HG02588 (cell line): ENCODE data around the gene CSNK2A1.

Experiments used
- ATAC-seq: cut with Tn5 transposase; IDR thresholded peaks from one replicate; pipeline ENCODE4 v1.9.1; 2021; ENCODE audit warnings: mild to moderate bottlenecking, moderate library complexity; ENCODE audit not compliant: unreplicated experiment

Gene CSNK2A1

DNA sequence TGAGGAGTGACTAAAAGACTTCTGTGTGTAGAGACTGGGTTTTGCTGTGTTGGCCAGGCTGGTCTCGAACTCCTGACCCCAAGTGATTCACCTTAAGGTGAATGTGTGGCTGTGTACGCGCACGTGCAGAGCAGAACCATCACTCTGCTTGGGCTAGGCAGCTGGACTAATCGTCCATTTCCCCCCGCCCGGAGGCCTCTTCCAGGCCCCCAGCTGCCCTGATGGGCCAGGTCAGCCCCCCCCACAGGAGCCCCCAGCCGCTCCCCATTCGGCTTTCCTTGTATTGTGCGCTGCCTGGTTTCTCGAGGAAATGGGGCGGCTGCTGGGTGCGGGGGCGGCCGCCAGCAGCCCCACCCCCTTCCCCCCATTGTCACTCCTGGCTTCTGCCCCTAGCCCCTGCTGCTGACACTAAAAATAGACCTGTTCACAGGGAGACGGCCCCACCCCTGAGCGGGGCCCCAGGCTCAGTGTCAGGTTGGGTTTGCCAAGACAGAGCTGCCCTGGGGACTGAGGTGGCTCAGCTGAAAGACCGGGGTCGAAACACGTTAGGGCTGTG, 24.6 kb upstream of the CSNK2A1 start:
- ATAC-seq: no peak

GRCh38 chr20:564192-564591, 20.6 kb upstream of the CSNK2A1 start:
- no peak for ATAC-seq

DNA sequence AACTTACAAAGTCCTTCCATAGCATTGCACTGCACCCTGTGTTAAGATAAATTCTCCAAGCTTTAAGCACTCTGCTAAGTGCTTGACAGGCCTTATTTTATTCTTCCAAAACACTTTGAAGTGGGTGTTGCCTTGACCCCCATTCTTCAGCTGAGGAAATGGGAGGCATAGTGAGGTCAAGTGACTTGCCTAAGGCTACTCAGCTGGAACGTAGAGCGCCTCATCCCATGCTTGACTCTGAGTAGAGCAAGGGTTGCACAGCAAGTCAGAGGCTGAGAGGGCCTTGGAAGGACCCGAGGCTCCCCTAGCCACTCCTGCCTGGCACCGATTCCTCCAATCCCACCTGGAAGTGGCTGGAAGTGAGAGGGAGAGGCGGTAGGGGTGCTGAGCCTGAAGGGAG, 19.6 kb upstream of the CSNK2A1 start:
- no peak for ATAC-seq

- ATAC-seq: no peak
Observed at GRCh38 chr20:562232-562897, 18.8 kb upstream of the CSNK2A1 start.

- no peak for ATAC-seq
Observed at GRCh38 chr20:561437-562231, 18.0 kb upstream of the CSNK2A1 start.

DNA sequence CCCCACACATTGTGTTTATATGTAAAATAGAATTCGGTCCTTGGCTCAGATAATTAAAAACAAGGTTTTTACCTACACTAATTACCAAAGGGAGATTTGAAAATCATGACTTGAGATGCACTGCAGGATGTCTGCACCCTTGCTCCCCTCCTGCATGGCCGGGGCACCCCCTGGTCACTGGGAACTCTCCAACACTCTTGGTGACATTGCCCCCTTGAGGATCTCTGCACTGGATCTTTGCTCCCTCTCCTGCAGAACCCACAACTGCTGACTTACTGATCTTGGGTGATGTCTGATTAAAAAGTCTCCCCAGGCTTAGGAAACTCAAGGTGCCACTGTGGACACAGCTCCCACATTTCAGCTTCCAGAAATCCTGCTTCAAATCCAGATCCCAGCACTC, 17.1 kb upstream of the CSNK2A1 start:
- ATAC-seq: no peak

GRCh38 chr20:558117-558516, 14.5 kb upstream of the CSNK2A1 start:
- no peak for ATAC-seq

DNA sequence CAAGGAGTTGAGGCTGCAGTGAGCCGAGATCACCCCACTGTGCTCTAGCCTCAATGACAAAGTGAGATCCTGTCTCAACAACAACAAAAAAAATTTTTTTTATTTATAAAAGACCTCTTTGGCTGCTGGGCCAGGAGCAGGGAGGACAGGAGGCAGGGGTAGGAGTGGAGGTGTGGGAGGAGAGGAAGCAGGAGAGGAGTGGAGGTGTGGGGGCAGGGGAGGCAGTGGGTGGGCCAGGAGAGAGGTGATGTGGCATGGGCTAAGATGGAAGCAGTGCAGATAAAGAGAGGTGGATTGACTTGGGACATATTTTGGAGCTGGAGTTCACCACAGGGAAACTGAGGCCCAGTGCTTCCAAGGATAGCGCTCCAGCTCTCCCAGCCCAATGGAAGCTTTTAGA, 13.4 kb upstream of the CSNK2A1 start:
- no peak for ATAC-seq

DNA sequence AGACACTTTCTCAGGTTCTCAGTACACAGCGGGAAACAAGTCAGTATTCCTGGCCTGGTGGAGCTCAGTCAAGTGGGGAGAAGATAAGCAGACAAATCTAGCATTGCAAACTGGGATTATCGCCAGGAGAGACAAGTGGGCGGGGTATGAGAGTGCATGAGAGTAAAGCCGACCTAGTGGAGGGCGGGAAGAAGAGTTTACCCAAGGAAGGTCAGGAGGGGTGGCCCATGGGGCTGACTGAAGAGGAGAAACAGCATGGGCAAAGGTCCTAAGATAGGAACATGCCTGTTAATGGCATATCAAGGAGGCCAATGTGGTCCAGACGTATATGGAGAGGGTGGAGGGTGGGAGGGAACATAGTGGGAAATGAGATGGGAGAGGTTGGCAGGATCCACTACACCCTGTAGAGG, 12.4 kb upstream of the CSNK2A1 start:
- no peak for ATAC-seq

DNA sequence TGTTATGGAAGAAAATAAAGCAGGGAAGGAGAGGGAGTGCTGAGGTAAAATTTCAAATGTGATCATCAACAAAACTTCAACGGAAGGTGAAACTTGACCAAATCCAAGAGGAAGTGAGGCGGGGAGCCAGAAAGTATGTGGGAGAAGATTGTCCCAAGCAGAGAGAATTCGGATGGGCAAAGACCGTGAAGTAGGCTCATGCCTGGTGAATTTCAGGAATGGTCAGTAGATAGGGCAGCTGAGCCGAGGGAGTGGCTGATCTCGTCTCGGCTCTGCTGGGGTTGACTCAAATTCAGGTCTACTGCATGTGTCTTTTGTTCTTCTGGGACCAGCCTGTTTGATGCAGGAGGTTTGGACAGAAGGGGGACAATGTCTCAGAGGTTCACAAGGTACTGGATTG, 7.0 kb upstream of the CSNK2A1 start:
- no peak for ATAC-seq

GRCh38 chr20:549722-550496, 6.3 kb upstream of the CSNK2A1 start:
- no peak for ATAC-seq

DNA sequence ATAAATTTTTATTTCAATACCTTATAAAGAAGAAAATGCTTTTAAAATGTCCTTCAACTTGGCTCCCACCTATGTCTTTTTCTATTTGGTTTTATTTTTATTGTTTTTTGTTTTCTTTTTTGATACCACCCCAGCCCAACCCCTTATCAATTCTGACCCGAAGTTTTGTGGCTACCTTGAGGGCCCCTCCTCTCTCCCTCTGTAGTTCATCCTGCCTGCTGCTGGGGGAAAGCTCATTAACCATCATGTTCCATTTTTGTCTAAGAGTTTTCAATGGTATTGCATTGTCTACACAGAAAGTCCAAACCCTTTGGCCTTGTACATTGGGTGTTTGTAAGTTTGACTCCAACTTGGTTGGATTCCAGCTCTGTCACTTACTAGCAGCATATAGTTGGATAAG, 5.3 kb upstream of the CSNK2A1 start:
- no peak for ATAC-seq

DNA sequence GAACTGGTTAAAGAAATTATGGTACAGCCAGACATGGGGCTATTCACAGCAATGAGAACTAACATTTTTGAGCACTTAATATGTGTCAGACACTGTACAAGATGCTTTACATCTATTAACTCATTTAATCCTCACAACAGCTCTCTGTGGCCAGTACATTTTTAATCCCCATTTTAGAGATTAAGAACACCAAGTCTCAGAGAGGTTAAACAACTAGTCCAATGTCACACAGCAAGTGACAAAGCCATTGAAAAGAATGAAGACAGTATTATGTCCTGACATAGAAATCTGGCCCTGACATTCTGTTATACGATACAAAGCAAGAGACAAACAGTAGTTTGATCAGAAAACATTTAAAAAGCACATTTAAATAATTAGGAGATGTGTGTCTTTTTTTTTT, 3.8 kb upstream of the CSNK2A1 start:
- ATAC-seq: no peak

DNA sequence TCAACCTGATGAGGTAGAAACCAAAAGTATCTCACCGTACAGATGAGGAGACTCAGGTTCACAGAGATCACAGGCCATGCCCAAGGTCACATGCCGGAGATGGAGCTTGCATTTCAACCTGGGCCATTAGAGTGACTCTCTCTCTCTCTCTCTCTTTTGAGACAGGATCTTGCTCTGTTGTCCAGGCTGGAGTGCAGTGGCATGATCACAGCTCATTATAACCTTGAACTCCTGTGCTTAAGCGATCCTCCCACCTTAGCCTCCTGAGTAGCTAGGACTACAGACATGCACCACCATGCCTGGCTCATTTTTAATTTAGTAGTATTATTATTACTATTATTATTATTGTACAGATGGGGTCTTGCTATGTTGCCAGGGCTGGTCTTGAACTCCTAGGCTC, 2.8 kb upstream of the CSNK2A1 start:
- no peak for ATAC-seq

GRCh38 chr20:544153-544725, 649 bp upstream of the CSNK2A1 start:
- ATAC-seq: no peak

DNA sequence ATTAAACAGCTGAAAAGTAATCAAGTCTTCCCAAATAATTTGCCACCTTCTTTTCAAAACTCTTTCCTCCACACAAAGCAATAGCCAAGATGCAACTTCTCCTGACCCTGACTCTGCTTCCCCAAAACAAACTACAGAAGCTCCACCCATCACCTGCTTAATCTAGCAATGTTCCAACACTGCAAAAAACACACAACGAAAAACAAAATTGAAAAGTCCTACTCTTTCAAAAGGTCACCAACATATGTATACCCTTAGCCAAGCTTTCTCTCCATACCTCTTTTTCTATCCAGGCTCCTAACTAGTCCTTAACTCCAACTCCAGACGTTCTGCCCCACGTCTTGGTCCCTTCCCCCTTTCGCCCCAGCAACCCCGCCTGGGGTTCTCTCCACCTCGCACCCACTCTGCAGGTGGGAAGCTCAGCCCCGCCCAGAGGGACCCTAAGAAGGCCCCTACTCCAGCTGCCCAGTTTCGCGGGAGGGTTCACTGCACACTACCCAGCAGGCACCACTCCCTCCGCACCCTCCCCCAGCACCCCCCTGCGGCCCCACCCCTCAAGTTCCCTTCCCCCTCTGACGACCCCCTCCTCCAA, 717 bp downstream of the CSNK2A1 start:
- ATAC-seq: no peak

DNA sequence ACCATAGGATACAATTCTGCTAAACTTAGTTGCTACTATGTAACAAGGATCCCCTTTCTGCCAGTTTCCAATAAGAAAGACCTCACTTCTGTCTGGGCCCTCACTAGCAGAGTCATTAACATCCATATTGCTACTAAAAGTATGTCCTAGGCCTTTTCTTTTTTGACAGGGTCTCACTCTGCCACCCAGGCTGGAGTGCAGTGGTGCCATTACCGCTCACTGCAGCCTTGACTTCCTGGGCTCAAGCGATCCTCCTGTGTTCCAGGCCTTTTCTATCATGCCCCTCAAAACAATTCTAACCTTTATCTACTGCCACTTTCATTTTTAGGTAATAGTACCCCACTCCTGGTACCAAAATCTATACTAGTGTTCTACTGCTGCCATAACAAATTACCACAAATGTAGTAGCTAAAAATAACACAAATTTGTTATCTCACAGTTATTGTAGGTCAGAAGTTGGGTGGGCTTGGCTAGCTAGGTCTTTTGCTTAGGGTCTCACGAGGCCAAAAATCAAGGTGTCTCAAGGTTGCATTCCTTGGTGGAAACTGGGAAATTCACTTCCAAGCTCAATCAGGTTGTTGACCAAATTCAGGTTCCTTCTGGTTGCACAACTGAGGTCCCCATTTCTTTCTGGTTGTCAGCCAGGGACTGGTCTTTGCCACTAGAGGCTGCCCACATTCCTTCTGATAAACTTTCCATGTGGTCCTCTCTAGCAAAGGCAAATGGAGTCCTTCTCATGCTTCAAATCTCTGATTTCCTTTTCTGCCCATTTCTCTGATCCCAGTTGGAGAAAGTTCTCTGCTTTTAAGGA, 3.0 kb downstream of the CSNK2A1 start:
- ATAC-seq: no peak

DNA sequence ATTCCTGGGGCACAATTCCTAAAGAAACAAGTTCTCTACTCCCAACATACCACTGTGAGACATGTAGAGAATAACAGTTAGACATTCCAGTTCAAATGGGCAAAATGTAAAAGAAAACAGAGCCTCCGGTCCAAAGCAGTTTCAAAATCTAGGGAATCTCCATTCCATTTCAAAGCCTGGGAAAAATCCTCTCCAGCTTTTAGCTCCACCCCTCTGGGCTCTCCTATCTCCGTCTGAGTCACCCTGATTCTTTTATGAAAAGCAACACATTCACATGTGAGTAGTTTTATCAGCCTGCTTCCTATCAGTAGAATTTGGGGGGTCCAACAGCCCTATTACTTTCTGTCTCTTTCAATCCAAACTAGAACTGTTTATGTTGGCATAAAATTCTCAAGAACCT, 3.7 kb downstream of the CSNK2A1 start:
- ATAC-seq: no peak

DNA sequence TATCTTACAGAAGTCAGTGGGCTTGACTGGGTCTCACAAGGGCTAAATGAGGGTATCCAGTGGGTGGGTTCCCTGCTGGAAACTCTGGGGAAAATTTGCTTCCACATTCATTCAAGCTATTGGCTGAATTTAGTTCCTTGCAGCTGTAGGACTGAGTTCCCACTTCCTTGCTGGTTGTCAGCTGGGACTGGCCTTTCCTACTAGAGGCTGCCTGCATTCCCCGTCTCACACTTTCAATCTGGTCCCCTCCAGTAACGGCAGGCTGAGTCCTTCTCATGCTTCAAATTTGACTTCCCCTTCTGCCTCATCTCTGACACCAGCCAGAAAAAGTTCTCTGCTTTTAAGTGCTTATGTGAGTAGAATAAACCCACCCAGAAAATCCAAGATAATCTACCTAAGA, 4.4 kb downstream of the CSNK2A1 start:
- ATAC-seq: no peak

DNA sequence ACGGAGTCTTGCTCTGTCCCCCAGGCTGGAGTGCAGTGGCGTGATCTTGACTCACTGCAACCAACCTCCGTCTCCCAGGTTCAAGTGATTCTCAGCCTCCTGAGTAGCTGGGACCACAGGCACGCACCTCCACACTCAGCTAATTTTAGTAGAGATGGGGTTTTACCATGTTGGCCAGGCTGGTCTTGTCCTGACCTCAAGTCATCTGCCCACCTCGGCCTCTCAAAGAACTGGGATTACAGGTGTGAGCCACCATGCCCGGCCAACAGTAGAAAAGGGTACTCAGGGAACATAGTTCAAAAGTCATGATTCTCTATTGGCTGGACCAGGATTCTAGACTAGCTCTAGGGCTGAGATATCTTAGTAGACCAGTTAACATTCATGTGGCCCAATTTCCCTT, 5.6 kb downstream of the CSNK2A1 start:
- no peak for ATAC-seq
